Psoas muscle (tissue), 8 donors: ENCODE data around the gene PHLDB3. TPM values are rescaled to one million over a fixed set of nuclear protein-coding genes. Genes with fewer than 3 reads are reported as not detected.

ENCODE experiments used
- ATAC-seq, 4 donors: fragments of 200-7000 bp; cut with Tn5 transposase; one replicate each; pipeline ENCODE4 v1.9.1; 2020; ENCODE audit warnings: moderate library complexity in 3 of 4, mild to moderate bottlenecking in 2 of 4
- DNase-seq, 2 donors: peaks; one replicate each; pipeline ENCODE4 v3.0.0-alpha.2; 2020
- H3K27ac ChIP-seq: fragments of 200-600 bp; one replicate; pipeline ENCODE4 v1.8.0; 2022
- H3K27me3 ChIP-seq, 3 donors: fragments of 200-600 bp in 1 of 3; one replicate each; pipeline versions ENCODE4 v1.6.1 to v1.8.0; 2013 to 2022; ENCODE audit warnings: low read length in 2 of 3, mild to moderate bottlenecking in 2 of 3, moderate library complexity in 1 of 3; ENCODE audit not compliant: insufficient read depth in 3 of 3
- H3K36me3 ChIP-seq, 2 donors: fragments of 200-600 bp in 1 of 2; one replicate each; pipeline versions ENCODE4 v1.6.1 to v1.8.0; 2013 to 2022; ENCODE audit warnings: low read depth in 1 of 2, mild to moderate bottlenecking in 1 of 2, moderate library complexity in 1 of 2; ENCODE audit not compliant: insufficient read depth in 1 of 2
- H3K4me1 ChIP-seq: fragments of 200-600 bp; one replicate; pipeline ENCODE4 v1.8.0; 2022
- H3K4me3 ChIP-seq: fragments of 200-600 bp; one replicate; pipeline ENCODE4 v1.8.0; 2022; ENCODE audit warnings: mild to moderate bottlenecking
- H3K9me3 ChIP-seq: fragments of 200-600 bp; one replicate; pipeline ENCODE4 v1.8.0; 2022
- WGBS, 3 donors: extraction: QIAGEN DNeasy Blood & Tissue Kit; methylation state at CpG; one replicate each; pipeline versions ENCODE4 v1.1.6 to v1.1.7; 2013; 5-methylcytosine and 5-hydroxymethylcytosine counted together
- intact Hi-C, 2 donors: fragments of 100-400 bp; cut with DNase I; formaldehyde crosslinking; loops; one replicate each; pipeline versions ENCODE4 v1.11.0 to v1.14.2; 2022
- polyA plus RNA-seq, 3 donors: library from polyadenylated mRNA; stranded (reverse); fragments of 200-250 nt; gene quantifications; one replicate each; pipeline ENCODE4 v1.2.3, GENCODE V29; 2013
- total RNA-seq, 4 donors: library from RNA; stranded (reverse); fragmentation: NEBNext Ultra II Directional in 2 of 4; extraction: Animal tissue kit (Norgen Biotek cat#: 25700) in 2 of 4; gene quantifications; one replicate each; pipeline versions ENCODE4 v1.2.1 to v1.2.4, GENCODE V29; 2021 to 2023
- TF ChIP-seq, protein P1 (sequence below): fragments of 200-600 bp; IDR thresholded peaks from one replicate; pipeline ENCODE4 v1.8.0; 2022; ENCODE audit warnings: antibody characterized with exemption
- donor health status: healthy with polysubstance abuse.
- donor health status: DM: no; HTN: no; CAD: no; lungs with moderate emphysema.
- donor health status: Bipolar disorder and iron deficiency.
- donor health status: healthy.
- donor health status: DM: yes; HTN: yes; CAD: no.
- donor health status: DM: no; HTN: no; CAD: no.
- donor health status: DM: no; HTN: no; CAD: no.
- donor health status: DM: yes; HTN: yes; CAD: no.

Gene PHLDB3
- total and polyA plus RNA-seq, 7 donors: 2.0 to 5.7 (median 4.5) TPM

DNA sequence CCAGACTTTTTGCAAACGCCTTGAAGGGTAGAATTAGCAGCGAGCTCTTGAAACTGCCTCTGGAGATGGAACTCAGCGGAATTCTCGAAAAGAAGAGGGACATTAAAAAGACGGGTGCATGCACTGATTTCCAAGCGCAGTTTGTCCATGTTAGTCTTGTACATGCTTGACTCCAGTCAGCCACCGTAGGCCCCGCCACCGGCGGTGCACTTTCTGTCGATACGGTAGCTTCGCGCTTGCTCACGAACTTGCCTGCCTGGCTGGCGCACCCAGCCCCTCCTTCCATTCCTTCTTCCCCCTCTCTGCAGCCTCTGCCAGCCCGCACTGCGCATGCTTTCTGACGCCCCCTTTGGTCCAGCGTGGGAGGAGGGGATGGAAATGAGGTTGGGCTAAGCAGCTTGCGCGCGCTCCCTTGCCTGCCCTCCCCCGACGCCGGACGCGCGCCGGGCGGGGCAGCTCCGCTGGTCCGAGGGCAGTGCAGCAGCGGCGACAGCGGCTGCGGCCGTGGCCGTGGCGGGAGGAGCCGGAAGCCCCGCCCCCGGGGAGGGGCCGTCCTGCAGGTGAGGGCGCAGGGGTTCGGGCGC lies 28.5 kb upstream of the PHLDB3 start, which contains the start of gene ZNF575:
Gene ZNF575, plus strand, starts transcription at position 227 of the 584 bp plus-strand sequence. CDS start 1,235 bp downstream, outside the sequence.
- TF ChIP-seq, protein P1, sequence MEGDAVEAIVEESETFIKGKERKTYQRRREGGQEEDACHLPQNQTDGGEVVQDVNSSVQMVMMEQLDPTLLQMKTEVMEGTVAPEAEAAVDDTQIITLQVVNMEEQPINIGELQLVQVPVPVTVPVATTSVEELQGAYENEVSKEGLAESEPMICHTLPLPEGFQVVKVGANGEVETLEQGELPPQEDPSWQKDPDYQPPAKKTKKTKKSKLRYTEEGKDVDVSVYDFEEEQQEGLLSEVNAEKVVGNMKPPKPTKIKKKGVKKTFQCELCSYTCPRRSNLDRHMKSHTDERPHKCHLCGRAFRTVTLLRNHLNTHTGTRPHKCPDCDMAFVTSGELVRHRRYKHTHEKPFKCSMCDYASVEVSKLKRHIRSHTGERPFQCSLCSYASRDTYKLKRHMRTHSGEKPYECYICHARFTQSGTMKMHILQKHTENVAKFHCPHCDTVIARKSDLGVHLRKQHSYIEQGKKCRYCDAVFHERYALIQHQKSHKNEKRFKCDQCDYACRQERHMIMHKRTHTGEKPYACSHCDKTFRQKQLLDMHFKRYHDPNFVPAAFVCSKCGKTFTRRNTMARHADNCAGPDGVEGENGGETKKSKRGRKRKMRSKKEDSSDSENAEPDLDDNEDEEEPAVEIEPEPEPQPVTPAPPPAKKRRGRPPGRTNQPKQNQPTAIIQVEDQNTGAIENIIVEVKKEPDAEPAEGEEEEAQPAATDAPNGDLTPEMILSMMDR: no peak
- H3K4me1 ChIP-seq: no peaks in the 10 kb centered on the region
- peak; percentile 64 to 77 (median 68) for ATAC-seq
- no peaks in the 10 kb centered on the region for H3K27me3 ChIP-seq
- 0 to 1% (median 0%) methylated on average over 42 to 47 of the region's 47 CpGs for WGBS, 3 donors
- H3K9me3 ChIP-seq: no peaks in the 10 kb centered on the region
- peaks cover 0 to 5% of the 10 kb centered on the region in 2 donors for H3K36me3 ChIP-seq
- peak within 1 kb of the TSS; percentile 75 for H3K27ac ChIP-seq
- peak within 1 kb of the TSS; percentile 76 for H3K4me3 ChIP-seq
- peak; percentile 86 to 92 for DNase-seq
- intact Hi-C loops: loop anchor here (5.0 to 10.0 kb wide), 2 partner anchors 62 to 64 kb away; partner anchors contain the start of genes IRGQ (in 2 of the 2) and ZNF576 (in 2 of the 2)

DNA sequence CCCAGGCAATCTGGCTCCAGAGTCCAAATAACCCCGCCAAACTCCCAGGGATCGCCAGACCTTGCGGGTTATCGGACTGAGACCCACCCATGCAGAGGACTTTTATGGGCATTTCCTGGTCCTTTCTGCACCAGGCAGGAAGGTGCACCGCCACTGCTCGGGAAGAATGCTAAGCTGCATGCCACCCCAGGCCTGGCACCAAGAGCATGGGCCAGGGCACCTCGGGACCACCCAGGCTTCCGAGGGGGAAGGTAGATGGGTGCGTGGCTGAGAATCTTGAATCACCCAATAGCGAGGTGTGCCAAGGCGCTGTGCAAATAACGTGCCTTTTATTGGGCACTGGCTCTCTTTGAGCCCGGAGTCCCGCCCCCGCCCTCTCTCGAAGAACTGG lies 28.0 kb upstream of the PHLDB3 start:
- no peaks in the 10 kb centered on the region for H3K9me3 ChIP-seq
- ATAC-seq (peak in 2 of 4 donors; percentile 26 to 34), DNase-seq (peak in 1 of 2 donors; percentile 78)
- H3K4me1 ChIP-seq: no peaks in the 10 kb centered on the region
- H3K27me3 ChIP-seq: no peaks in the 10 kb centered on the region
- H3K27ac ChIP-seq: peak overlapping the region; percentile 75
- peak overlapping the region; percentile 76 for H3K4me3 ChIP-seq
- TF ChIP-seq, protein P1: no peak
- H3K36me3 ChIP-seq: no peaks in the 10 kb centered on the region
- intact Hi-C loops: loop anchor here (5.0 to 10.0 kb wide), 2 partner anchors 62 to 65 kb away; partner anchors contain the start of genes IRGQ (in 2 of the 2) and ZNF576 (in 2 of the 2)
- 1 to 2% (median 2%) methylated on average over 16 of the region's 16 CpGs for whole genome bisulfite sequencing, 3 donors

DNA sequence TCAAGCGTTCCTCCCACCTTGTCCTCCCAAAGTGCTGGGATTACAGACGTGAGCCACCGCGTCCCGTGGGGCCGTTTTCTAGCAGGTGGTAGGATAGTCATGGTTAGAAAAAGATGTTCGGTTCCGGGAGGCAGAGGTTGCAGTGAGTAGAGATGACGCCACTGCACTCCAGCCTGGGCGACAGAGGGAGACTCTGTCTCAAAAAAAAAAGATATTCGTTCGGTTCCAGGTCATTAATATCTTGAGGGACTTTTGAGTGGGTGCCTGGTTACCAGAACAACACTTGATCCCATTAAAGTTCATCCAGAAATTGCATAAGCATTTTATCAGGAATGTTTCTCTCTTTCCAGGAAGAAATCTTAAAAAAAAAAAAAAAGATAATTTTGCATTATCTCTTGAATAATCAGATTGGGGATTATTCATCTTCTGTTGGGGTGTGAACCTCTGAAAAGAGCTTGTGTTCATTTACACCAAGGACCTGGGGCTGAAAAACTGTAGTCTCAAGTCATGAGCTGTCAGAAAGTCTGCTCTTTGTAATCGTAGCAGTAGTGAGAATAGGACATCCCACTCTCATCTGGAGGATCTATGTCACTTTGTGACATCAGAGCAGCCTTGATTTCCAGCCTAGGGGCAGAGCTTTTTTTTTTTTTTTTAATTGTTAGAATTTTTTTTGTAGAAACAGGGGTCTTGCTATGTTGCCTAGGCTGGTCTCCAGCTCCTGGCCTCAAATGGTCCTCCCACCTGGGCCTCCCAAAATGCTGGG lies 23.5 kb upstream of the PHLDB3 start:
- Histone ChIP-seq H3K36me3 (no peaks in the 10 kb centered on the region), H3K4me3 (peak overlapping the region; percentile 94), H3K9me3 (no peaks in the 10 kb centered on the region), H3K27me3 (no peaks in the 10 kb centered on the region), H3K4me1 (peaks cover 14% of the 10 kb centered on the region), H3K27ac (peak overlapping the region; percentile 82)
- ATAC-seq (peak in 3 of 4 donors; percentile 15 to 36 (median 34)), DNase-seq (peak; percentile 57 to 71)
- WGBS, 3 donors: 12 to 24% (median 19%) methylated on average over 13 of the region's 13 CpGs
- intact Hi-C loops: no loop called here
- TF ChIP-seq, protein P1: no peak

DNA sequence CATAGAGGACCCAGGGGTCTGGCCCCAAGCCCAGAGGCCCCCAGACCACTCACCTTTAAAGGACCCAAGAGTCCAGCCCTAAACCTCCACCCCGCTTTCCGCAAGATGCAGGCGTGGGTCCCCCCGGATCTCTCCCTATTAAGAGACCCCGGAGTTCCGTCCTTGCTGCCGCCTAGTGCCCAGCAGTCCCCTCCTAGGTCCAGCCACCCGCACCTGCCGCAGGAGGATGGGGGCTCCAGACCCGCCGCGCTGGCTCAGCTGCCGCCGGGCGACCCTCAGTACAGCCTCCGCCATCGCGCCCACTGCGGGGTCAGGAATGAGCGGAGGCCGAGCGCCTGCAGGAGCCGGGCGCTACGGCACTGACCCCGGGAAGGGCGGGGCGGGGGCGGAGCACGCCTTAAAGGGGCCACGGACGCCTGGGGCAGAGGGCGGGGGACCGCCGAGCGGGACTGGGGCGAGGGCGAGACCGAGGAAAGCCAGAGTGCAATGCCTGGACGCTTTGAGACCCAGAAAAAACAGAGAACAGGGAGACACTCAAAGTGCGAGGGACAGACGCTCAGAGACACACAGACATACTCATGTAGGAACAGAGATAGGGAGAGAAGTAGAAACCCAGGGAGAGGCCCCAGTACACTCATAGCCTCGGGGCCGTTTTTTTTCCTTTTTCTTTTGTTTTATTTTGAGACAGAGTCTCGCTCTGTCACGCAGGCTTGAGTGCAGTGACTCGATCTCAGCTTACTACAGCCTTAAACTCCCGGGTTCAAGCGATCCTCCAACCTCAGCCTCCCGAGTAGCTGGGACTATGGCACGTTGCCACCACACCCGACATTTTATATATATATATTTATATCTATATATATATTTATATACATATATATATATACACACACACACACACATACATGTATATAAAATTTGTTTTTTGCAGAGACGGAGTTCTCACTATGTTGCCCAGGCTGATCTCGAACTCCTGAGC lies 22.6 kb upstream of the PHLDB3 start, which contains the start of gene ETHE1:
Gene ETHE1, minus strand, starts transcription at position 318 of the 976 bp plus-strand sequence. Its CDS starts 24 bp downstream, at position 294.
- no peaks in the 10 kb centered on the region for H3K36me3 ChIP-seq
- peak within 1 kb of the TSS; percentile 94 for H3K4me3 ChIP-seq
- no peaks in the 10 kb centered on the region for H3K27me3 ChIP-seq
- TF ChIP-seq, protein P1: no peak
- ATAC-seq (peak; percentile 92 to 98 (median 96)), DNase-seq (peak; percentile 87 to 90)
- peaks cover 14% of the 10 kb centered on the region for H3K4me1 ChIP-seq
- peak within 1 kb of the TSS; percentile 82 for H3K27ac ChIP-seq
- intact Hi-C loops: no loop called here
- no peaks in the 10 kb centered on the region for H3K9me3 ChIP-seq
- WGBS, 3 donors: 2% methylated on average over 44 to 54 of the region's 54 CpGs
